RWPE2 (cell line): ENCODE data around the gene FUT1.

Experiments
- ATAC-seq: fragments of 200-7000 bp; cut with Tn5 transposase; 3 replicates; pipeline ENCODE4 v1.9.1; 2021; ENCODE audit warnings: low read depth
- DNase-seq: peaks from one replicate; pipeline ENCODE4 v3.0.0-alpha.2; 2020; ENCODE audit warnings: low spot score
- H3K27ac ChIP-seq: fragments of 450-650 bp; 2 replicates; pipeline ENCODE4 v1.5.1; 2017; ENCODE audit warnings: mild to moderate bottlenecking; ENCODE audit not compliant: poor library complexity, severe bottlenecking
- H3K27me3 ChIP-seq: fragments of 250-450 bp; sonication (Bioruptor Pico); 2 replicates; pipeline ENCODE4 v1.5.1; 2021; ENCODE audit warnings: mild to moderate bottlenecking, moderate library complexity; ENCODE audit not compliant: insufficient read depth, poor library complexity, severe bottlenecking
- H3K36me3 ChIP-seq: fragments of 250-450 bp; sonication (Bioruptor Pico); 2 replicates; pipeline ENCODE4 v1.5.1; 2020; ENCODE audit warnings: low read depth, mild to moderate bottlenecking, moderate library complexity
- H3K4me1 ChIP-seq: fragments of 250-450 bp; sonication (Bioruptor Pico); 2 replicates; pipeline ENCODE4 v1.5.1; 2021; ENCODE audit warnings: mild to moderate bottlenecking, moderate library complexity; ENCODE audit not compliant: insufficient read depth, poor library complexity, severe bottlenecking
- H3K4me3 ChIP-seq: fragments of 250-450 bp; sonication (Bioruptor Pico); 2 replicates; pipeline ENCODE4 v1.5.1; 2021; ENCODE audit warnings: mild to moderate bottlenecking, moderate library complexity; ENCODE audit not compliant: severe bottlenecking
- H3K9me3 ChIP-seq: fragments of 250-450 bp; sonication (Bioruptor Pico); 2 replicates; pipeline ENCODE4 v1.5.1; 2021; ENCODE audit warnings: mild to moderate bottlenecking, moderate library complexity; ENCODE audit not compliant: severe bottlenecking
- CTCF ChIP-seq: fragments of 450-650 bp; IDR thresholded peaks from one replicate; pipeline ENCODE4 v1.5.1; 2017; ENCODE audit warnings: mild to moderate bottlenecking, moderate library complexity; ENCODE audit not compliant: poor library complexity, severe bottlenecking

The FUT1 gene

GRCh38 chr19:48749571-48750198 lies 2.8 kb downstream of the FUT1 start:
- no peak overlapping the region for H3K27ac ChIP-seq
- no peak for ATAC-seq
- no peak for DNase-seq
- H3K4me3 ChIP-seq: no peak overlapping the region
- no peak for TF ChIP-seq CTCF
- H3K9me3 ChIP-seq: no peaks in the 10 kb centered on the region
- H3K4me1 ChIP-seq: no peaks in the 10 kb centered on the region
- no peaks in the 10 kb centered on the region for H3K27me3 ChIP-seq
- H3K36me3 ChIP-seq: peaks cover 40% of the 10 kb centered on the region

- no peak for ATAC-seq
- no peaks in the 10 kb centered on the region for H3K9me3 ChIP-seq
- H3K4me3 ChIP-seq: no peak within 1 kb of the TSS
- H3K27ac ChIP-seq: no peak within 1 kb of the TSS
- no peaks in the 10 kb centered on the region for H3K27me3 ChIP-seq
- no peak for TF ChIP-seq CTCF
- peaks cover 40% of the 10 kb centered on the region for H3K36me3 ChIP-seq
- no peaks in the 10 kb centered on the region for H3K4me1 ChIP-seq
- no peak for DNase-seq
Measured at GRCh38 chr19:48746738-48747575, 5.5 kb downstream of the FUT1 start, which contains the start of gene IZUMO1. Gene IZUMO1, minus strand, starts transcription at chr19:48746909. Its CDS starts 1,050 bp downstream, at chr19:48745859.

- Histone ChIP-seq H3K9me3 (no peaks in the 10 kb centered on the region), H3K27me3 (no peaks in the 10 kb centered on the region), H3K27ac (no peak overlapping the region), H3K4me1 (peaks cover 7% of the 10 kb centered on the region), H3K4me3 (no peak overlapping the region), H3K36me3 (peaks cover 39% of the 10 kb centered on the region)
- ATAC-seq (no peak), DNase-seq (no peak)
- TF ChIP-seq CTCF: no peak
Measured at GRCh38 chr19:48746110-48746509, 6.3 kb downstream of the FUT1 start.

GRCh38 chr19:48745208-48745995 lies 7.0 kb downstream of the FUT1 start:
- Histone ChIP-seq H3K27ac (no peak overlapping the region), H3K27me3 (no peaks in the 10 kb centered on the region), H3K4me3 (no peak overlapping the region), H3K9me3 (no peaks in the 10 kb centered on the region), H3K4me1 (peaks cover 11% of the 10 kb centered on the region), H3K36me3 (peaks cover 32% of the 10 kb centered on the region)
- no peak for DNase-seq
- no peak for TF ChIP-seq CTCF
- ATAC-seq: peak; percentile 81
